HepG2 (cell line): ENCODE measurements around the gene AGPAT3. TPM values are rescaled to one million over a fixed set of nuclear protein-coding genes. Genes with fewer than 3 reads are reported as not detected.
A peak's percentile ranks its signal among the peaks of the same experiment; 100 is the strongest.

Experiments used
- ARNT2 ChIP-seq: sonication (generic); formaldehyde crosslinking; IDR thresholded peaks from 2 replicates; pipeline ENCODE4 v1.8.0; 2022; ENCODE audit warnings: mild to moderate bottlenecking, low read depth, missing genetic modification reagents, moderate library complexity
- ETV5 ChIP-seq: IDR thresholded peaks from 2 replicates; pipeline ENCODE4 v1.6.1; 2018; ENCODE audit warnings: missing biosample characterization, missing genetic modification reagents, inconsistent platforms, borderline replicate concordance
- FOXO1 ChIP-seq: sonication (generic); formaldehyde crosslinking; IDR thresholded peaks from 2 replicates; pipeline ENCODE4 v1.4.0; 2020; ENCODE audit warnings: missing genetic modification reagents
- NRL ChIP-seq: sonication (generic); formaldehyde crosslinking; IDR thresholded peaks from 2 replicates; pipeline ENCODE4 v1.5.0; 2020; ENCODE audit warnings: missing genetic modification reagents, mild to moderate bottlenecking, moderate library complexity, borderline replicate concordance
- POLR2G ChIP-seq: fragments of 200-400 bp; formaldehyde crosslinking; IDR thresholded peaks from 2 replicates; pipeline ENCODE4 v1.6.1; 2018; ENCODE audit warnings: mild to moderate bottlenecking, low read depth, low read length, moderate library complexity
- SNAPC2 ChIP-seq: sonication (generic); formaldehyde crosslinking; IDR thresholded peaks from 2 replicates; pipeline ENCODE4 v1.8.1; 2022; ENCODE audit warnings: mild to moderate bottlenecking, missing genetic modification reagents
- SSRP1 ChIP-seq: IDR thresholded peaks from 2 replicates; pipeline ENCODE4 v1.6.1; 2016; ENCODE audit warnings: control low read depth
- ZBTB21 ChIP-seq: sonication (generic); formaldehyde crosslinking; IDR thresholded peaks from 2 replicates; pipeline ENCODE4 v1.4.0; 2020; ENCODE audit warnings: missing genetic modification reagents
- ZNF180 ChIP-seq: sonication (generic); formaldehyde crosslinking; IDR thresholded peaks from 2 replicates; pipeline ENCODE4 v1.4.0; 2020; ENCODE audit warnings: low read depth, missing genetic modification reagents, borderline replicate concordance
- ZNF260 ChIP-seq: sonication (generic); formaldehyde crosslinking; IDR thresholded peaks from 2 replicates; pipeline ENCODE4 v1.4.0; 2020; ENCODE audit warnings: missing genetic modification reagents, low read depth, mild to moderate bottlenecking, borderline replicate concordance
- ZNF354B ChIP-seq: sonication (generic); formaldehyde crosslinking; IDR thresholded peaks from 2 replicates; pipeline ENCODE4 v1.8.0; 2022; ENCODE audit warnings: mild to moderate bottlenecking, missing genetic modification reagents
- ZNF589 ChIP-seq: sonication (generic); formaldehyde crosslinking; conservative IDR thresholded peaks from 2 replicates; pipeline ENCODE4 v1.8.0; 2022; ENCODE audit warnings: mild to moderate bottlenecking, moderate library complexity, missing genetic modification reagents
- ZSCAN21 ChIP-seq: sonication (generic); formaldehyde crosslinking; IDR thresholded peaks from 2 replicates; pipeline ENCODE4 v1.8.0; 2022; ENCODE audit warnings: mild to moderate bottlenecking, missing genetic modification reagents, moderate library complexity, borderline replicate concordance
- polyA plus RNA-seq, 8 experiments: library from polyadenylated mRNA; depleted of rRNA in 3 of 8; stranded (reverse) in 7 of 8; unstranded in 1 of 8; fragments of >200 nt; fragmentation: Illumina TruSeq in 4 of 8; extraction: Trizol in 4 of 8; gene quantifications; 2 replicates each; pipeline versions ENCODE4 v1.2.1 to v1.2.3, GENCODE V29; 2011 to 2016; ENCODE audit warnings: low read depth in 4 of 8, missing spikeins in 1 of 8, mixed read lengths in 1 of 8; ENCODE audit not compliant: insufficient read depth in 1 of 8
- total RNA-seq, 5 experiments: library from RNA; depleted of rRNA; stranded (reverse); fragments of >200 nt; fragmentation: Illumina TruSeq; extraction: Trizol; gene quantifications; 2 replicates each; pipeline ENCODE4 v1.2.3, GENCODE V29; 2016; ENCODE audit warnings: low read depth in 1 of 5
- TF ChIP-seq, protein P1 (sequence below), 2 experiments: sonication (generic) in 1 of 2; formaldehyde crosslinking in 1 of 2; IDR thresholded peaks; 2 replicates each; pipeline versions ENCODE4 v1.4.0 to v1.6.1; 2018 to 2020; ENCODE audit warnings: missing genetic modification reagents in 2 of 2, borderline replicate concordance in 1 of 2, low read depth in 1 of 2, mild to moderate bottlenecking in 1 of 2, missing biosample characterization in 1 of 2
- TF ChIP-seq, protein P2 (sequence below): sonication (generic); formaldehyde crosslinking; IDR thresholded peaks from 2 replicates; pipeline ENCODE4 v1.4.0; 2020; ENCODE audit warnings: mild to moderate bottlenecking, missing genetic modification reagents
- TF ChIP-seq, protein P3 (sequence below): sonication (generic); formaldehyde crosslinking; IDR thresholded peaks from 2 replicates; pipeline ENCODE4 v1.4.0; 2020; ENCODE audit warnings: mild to moderate bottlenecking, missing genetic modification reagents

Gene AGPAT3
- total and polyA plus RNA-seq, 2 of the 13 experiments (the other 11 are each of a cell fraction or from before 2014, with no cell fraction given): 32.2 to 54.4 TPM

DNA sequence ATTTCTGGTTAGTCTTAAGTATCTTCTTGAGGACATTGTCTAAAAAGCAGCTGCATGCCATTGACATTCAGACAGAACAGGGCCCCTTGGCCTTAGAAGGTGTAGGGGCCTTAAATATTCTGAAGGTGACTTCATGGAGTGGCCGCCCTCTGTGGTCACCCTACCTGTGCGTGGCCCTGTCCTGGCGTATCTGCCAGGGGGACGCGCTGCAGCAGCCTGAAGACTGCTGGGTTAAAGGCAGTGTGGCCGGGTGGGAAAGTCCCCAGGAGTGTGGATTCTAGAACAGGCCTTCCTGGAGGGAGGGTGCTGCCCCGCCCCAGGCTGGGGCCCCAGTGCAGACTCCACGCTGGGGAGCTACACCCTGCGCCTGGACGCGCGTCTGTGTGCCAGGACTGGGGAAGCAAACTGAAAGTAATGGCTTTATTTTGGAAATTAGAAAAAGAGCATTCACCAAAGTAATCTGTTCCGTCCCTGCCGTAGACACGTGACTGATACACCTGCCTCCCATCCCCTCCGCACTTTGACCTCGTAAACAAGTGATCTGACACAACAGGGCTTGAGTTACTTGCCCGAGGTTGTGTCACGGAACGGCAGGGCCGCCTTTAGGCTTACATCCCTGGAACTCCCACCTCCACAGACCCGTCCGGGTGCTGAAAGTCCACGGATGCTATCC lies 1.8 kb downstream of the AGPAT3 start (continued):
- TF ChIP-seq ZNF589 (CRISPR knock-in tag): no peak
- TF ChIP-seq SSRP1 (CRISPR knock-in tag): no peak
- no peak for TF ChIP-seq NRL (CRISPR knock-in tag)
- TF ChIP-seq ZNF260 (CRISPR knock-in tag): no peak
- TF ChIP-seq, protein P1, sequence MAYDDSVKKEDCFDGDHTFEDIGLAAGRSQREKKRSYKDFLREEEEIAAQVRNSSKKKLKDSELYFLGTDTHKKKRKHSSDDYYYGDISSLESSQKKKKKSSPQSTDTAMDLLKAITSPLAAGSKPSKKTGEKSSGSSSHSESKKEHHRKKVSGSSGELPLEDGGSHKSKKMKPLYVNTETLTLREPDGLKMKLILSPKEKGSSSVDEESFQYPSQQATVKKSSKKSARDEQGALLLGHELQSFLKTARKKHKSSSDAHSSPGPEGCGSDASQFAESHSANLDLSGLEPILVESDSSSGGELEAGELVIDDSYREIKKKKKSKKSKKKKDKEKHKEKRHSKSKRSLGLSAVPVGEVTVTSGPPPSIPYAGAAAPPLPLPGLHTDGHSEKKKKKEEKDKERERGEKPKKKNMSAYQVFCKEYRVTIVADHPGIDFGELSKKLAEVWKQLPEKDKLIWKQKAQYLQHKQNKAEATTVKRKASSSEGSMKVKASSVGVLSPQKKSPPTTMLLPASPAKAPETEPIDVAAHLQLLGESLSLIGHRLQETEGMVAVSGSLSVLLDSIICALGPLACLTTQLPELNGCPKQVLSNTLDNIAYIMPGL (CRISPR knock-in tag; IDR thresholded peaks at IDR 0.05; ENCODE audit: borderline replicate concordance in 1 of 2, low read depth in 1 of 2): peak in 1 of 2 experiments; percentile 59; a peak in 2 of 4 replicates
- no peak; the same call in 1 of the 2 replicates for TF ChIP-seq ETV5
- peak; percentile 97 for TF ChIP-seq FOXO1 (CRISPR knock-in tag)
- TF ChIP-seq ZNF354B (CRISPR knock-in tag): no peak
- TF ChIP-seq ZSCAN21 (CRISPR knock-in tag): peak; percentile 66; the same call in 1 of the 2 replicates
- TF ChIP-seq SNAPC2 (CRISPR knock-in tag): peak; percentile 86; the same call in 1 of the 2 replicates
- TF ChIP-seq POLR2G: peak; percentile 47; the same call in 1 of the 2 replicates
- TF ChIP-seq, protein P2, sequence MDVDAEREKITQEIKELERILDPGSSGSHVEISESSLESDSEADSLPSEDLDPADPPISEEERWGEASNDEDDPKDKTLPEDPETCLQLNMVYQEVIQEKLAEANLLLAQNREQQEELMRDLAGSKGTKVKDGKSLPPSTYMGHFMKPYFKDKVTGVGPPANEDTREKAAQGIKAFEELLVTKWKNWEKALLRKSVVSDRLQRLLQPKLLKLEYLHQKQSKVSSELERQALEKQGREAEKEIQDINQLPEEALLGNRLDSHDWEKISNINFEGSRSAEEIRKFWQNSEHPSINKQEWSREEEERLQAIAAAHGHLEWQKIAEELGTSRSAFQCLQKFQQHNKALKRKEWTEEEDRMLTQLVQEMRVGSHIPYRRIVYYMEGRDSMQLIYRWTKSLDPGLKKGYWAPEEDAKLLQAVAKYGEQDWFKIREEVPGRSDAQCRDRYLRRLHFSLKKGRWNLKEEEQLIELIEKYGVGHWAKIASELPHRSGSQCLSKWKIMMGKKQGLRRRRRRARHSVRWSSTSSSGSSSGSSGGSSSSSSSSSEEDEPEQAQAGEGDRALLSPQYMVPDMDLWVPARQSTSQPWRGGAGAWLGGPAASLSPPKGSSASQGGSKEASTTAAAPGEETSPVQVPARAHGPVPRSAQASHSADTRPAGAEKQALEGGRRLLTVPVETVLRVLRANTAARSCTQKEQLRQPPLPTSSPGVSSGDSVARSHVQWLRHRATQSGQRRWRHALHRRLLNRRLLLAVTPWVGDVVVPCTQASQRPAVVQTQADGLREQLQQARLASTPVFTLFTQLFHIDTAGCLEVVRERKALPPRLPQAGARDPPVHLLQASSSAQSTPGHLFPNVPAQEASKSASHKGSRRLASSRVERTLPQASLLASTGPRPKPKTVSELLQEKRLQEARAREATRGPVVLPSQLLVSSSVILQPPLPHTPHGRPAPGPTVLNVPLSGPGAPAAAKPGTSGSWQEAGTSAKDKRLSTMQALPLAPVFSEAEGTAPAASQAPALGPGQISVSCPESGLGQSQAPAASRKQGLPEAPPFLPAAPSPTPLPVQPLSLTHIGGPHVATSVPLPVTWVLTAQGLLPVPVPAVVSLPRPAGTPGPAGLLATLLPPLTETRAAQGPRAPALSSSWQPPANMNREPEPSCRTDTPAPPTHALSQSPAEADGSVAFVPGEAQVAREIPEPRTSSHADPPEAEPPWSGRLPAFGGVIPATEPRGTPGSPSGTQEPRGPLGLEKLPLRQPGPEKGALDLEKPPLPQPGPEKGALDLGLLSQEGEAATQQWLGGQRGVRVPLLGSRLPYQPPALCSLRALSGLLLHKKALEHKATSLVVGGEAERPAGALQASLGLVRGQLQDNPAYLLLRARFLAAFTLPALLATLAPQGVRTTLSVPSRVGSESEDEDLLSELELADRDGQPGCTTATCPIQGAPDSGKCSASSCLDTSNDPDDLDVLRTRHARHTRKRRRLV (CRISPR knock-in tag): no peak
- no peak for TF ChIP-seq ZBTB21 (CRISPR knock-in tag)
- TF ChIP-seq, protein P3, sequence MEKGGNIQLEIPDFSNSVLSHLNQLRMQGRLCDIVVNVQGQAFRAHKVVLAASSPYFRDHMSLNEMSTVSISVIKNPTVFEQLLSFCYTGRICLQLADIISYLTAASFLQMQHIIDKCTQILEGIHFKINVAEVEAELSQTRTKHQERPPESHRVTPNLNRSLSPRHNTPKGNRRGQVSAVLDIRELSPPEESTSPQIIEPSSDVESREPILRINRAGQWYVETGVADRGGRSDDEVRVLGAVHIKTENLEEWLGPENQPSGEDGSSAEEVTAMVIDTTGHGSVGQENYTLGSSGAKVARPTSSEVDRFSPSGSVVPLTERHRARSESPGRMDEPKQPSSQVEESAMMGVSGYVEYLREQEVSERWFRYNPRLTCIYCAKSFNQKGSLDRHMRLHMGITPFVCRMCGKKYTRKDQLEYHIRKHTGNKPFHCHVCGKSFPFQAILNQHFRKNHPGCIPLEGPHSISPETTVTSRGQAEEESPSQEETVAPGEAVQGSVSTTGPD (CRISPR knock-in tag): no peak
- TF ChIP-seq ARNT2 (CRISPR knock-in tag): no peak; the same call in 1 of the 2 replicates
- no peak for TF ChIP-seq ZNF180 (CRISPR knock-in tag)
